ENCODE results near the gene TMEM250.

DNA sequence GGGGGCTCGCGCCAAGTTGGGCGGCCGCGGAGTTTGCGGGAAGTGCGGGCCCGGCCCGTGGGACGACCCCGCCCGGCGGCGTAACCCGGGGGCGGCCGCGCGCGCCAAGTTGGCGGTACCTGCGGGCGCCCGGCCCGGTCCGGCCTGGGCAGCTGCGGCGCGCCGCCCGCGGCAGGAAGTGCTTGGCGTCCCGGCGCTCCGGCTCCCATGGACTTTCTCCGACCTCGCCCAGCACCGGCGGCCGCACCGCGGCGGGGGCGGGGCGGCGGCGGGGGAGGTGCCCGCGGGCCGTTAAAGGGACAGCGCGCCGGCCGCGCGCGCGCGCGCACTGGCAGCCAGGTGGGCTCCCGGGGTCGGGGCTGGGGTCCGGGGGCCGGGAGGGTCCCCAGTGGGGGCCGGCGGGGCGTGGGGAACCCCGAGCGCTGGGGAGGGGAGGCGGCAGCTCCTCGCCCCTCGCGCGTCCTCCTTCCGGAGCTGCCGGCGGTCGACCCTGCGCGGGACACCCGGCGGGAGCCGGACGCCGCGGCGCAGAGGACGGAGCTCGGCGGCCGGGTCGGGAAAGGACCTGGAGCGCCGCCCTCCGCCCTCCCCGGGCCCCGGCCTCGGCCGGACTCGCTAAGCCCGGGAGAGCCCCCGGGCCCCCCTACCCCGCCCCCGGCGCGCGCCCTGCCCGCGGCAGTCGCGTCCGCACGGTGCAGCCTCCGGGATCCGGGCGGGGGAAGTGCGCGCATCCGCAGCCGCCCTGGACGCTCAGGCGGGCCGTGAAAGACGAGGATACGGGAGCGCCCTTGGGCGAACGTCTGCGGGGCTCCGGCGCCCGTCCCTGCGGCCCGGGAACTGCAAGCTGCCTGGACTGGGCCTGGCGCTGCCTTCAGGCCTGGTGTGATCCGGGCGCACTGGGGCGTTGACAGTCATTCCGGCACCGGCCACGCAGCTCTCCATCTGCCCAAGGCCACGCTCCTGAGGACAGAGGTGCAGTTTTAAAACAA is 23.3 kb downstream of the TMEM250 start, which contains the start of gene NACC2:
- TF ChIP-seq, protein P1, sequence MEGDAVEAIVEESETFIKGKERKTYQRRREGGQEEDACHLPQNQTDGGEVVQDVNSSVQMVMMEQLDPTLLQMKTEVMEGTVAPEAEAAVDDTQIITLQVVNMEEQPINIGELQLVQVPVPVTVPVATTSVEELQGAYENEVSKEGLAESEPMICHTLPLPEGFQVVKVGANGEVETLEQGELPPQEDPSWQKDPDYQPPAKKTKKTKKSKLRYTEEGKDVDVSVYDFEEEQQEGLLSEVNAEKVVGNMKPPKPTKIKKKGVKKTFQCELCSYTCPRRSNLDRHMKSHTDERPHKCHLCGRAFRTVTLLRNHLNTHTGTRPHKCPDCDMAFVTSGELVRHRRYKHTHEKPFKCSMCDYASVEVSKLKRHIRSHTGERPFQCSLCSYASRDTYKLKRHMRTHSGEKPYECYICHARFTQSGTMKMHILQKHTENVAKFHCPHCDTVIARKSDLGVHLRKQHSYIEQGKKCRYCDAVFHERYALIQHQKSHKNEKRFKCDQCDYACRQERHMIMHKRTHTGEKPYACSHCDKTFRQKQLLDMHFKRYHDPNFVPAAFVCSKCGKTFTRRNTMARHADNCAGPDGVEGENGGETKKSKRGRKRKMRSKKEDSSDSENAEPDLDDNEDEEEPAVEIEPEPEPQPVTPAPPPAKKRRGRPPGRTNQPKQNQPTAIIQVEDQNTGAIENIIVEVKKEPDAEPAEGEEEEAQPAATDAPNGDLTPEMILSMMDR (IDR thresholded peaks at IDR 0.05), result 0 out of 2 replicates have a peak, but pooled peaks have one; percentile 2
- no peak for TF ChIP-seq ZFX (IDR thresholded peaks at IDR 0.05; ENCODE audit: borderline replicate concordance)

All from 22Rv1 (cell line).